Activated naive CD4-positive, alpha-beta T cell treated with Interleukin-2 at 50 U/mL for 16 hours (primary cell): ENCODE measurements around the gene HTR1B.

Experiments
- DNase-seq: peaks from one replicate; pipeline ENCODE4 v3.0.0-alpha.2; 2020

HTR1B gene

GRCh38 chr6:77455271-77455670 lies 8.0 kb downstream of the HTR1B start:
- DNase-seq, result no peak

GRCh38 chr6:77454386-77454785 lies 8.9 kb downstream of the HTR1B start:
- no peak for DNase-seq

DNA sequence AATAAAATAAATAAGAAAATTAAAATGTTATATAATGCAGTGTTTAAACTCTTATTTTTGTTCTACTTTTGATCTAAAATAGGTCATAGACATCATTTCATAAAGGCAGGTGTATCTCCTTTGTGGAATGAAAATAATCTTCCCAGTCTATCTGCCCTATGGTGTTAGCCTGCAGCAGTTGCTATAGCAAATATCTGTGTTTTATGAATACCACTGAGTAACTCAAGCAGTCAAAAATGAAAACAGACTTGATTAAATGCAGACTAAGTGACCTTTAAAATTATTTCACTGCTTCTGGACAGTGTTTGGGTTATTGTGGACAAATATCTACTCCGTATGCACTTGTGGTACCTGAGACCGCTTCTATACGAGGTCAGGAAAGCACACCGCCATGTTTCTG lies 11.8 kb downstream of the HTR1B start:
- DNase-seq, result no peak

DNA sequence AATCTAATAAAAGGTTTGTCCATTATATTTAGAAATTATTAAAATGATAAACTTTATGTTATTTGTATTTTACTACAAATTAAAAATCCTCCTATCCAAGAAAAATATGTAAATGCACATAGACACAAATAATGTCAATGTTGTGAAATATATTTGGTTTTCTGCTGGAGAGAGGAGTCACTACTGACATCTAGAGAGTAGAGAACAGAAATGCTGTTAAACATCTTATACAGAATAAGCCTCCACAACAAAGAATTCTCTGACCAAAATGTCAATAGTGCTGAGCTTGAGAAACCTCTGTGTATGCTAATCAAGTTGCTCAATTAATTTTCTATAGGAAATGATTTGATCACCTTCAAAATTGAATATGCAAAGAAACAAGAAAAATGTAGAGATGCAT lies 12.4 kb downstream of the HTR1B start:
- no peak for DNase-seq

- no peak for DNase-seq
Observed at GRCh38 chr6:77448546-77448945, 14.7 kb downstream of the HTR1B start.

GRCh38 chr6:77447254-77447653 lies 16.0 kb downstream of the HTR1B start:
- DNase-seq, result no peak

DNA sequence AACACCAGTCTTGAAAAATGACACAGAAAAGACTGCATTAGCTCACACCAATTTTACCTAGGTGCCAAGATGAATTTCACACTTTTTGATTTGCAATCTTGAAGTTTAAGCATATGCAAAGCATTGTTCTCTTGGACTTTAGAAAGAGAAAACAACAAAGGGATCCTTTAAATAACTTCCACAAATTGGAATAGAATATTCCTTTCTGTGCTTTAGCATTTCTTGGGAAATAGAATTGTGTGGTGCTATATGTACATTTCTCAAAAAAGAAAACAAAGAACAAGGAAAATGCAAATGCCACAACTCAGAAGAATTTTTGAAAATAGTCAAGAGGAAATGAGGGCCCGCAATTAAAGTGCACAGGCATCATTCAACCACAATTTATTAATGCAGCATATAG lies 17.0 kb downstream of the HTR1B start:
- DNase-seq, result no peak

DNA sequence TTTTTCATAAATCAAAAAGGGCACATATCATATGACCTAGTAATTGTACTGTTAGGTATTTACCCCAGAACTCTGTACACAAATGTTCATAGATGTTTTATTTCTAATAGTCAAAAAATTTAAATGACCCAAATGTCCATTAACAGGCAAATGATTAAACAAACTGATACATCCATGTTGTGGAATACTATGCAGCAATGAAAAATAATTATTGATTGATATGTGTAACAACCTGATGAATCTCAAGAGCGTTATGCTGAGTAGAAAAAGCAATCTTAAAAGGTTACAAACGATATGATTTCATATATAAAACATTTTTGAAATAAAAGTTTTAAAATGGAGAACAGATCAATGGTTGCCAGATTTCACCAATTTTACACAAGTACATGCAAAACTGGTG lies 18.1 kb downstream of the HTR1B start:
- DNase-seq, result no peak

DNA sequence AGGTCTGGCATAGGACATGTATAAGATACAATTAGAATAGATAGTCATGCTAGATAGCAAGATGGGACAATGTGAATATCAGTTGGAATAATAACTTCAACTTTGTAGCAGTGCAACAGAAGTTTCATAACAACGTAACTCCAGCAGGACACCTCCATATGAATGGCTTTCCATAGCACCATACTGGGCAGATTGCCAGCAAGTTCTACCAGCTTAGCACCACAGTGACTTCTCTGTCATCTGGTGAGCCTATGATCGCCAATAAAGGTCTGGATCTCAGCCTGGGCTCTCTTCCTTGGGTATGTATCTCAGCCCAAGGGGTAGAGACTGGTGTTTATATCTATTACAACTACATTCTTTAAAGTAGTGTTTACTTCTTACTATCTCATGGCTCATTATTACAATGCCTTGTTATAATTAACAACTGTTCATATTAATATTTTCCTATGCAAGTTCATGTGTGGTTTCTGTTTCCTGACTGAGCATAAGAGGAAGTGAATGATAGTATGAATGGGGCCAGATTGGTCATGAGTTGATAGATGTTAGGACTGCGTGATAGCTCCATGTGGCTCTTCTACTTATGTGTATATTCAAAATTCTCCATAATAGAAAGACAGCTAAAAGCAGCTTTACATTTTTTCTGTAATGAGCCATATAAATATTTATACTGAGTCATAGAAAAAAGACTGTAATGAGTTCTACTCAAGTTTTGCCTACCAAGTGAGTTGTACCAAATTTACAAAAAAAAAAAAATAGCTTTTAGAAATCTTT lies 22.9 kb downstream of the HTR1B start:
- no peak for DNase-seq

DNA sequence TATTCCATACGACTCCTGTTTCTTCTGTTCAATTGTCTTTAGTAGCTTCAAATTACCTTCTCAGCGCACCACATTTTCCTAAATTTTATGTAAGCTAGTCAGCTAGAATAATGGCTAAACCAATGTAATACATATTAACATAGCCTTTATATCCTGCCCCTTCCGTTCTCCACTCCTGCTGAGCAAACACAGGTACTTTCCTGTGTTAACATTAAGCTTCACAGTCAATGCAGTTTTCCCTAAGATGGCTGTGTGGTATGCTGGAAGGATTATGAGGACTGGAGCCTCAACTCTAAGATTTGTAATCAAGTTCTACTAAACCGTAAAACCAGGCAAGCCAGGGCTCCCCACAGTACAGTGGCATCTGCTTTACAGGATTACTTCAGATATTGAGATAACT lies 29.4 kb downstream of the HTR1B start:
- DNase-seq, result no peak

GRCh38 chr6:77430504-77430903 lies 32.8 kb downstream of the HTR1B start:
- DNase-seq, result no peak

- DNase-seq, result no peak
Observed at GRCh38 chr6:77425671-77426070, 37.6 kb downstream of the HTR1B start.

DNA sequence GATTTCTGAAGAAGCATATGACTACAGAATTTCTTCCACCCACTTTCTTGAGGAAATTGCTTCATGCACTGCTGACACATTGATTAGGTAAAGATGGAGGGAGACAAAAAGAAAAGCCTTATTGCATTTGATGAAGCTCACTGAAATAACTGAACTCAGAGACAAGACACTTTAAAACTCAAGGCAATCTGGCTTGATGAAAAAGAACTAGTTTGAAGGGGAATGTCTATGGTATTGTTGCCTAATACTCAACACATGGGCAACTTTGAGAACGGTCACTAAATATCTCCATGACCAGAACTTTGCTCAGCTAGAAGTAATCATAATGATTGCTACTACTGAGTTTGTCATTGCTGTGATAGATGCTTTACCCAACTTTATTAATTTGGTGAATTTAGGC lies 38.1 kb downstream of the HTR1B start:
- no peak for DNase-seq

DNA sequence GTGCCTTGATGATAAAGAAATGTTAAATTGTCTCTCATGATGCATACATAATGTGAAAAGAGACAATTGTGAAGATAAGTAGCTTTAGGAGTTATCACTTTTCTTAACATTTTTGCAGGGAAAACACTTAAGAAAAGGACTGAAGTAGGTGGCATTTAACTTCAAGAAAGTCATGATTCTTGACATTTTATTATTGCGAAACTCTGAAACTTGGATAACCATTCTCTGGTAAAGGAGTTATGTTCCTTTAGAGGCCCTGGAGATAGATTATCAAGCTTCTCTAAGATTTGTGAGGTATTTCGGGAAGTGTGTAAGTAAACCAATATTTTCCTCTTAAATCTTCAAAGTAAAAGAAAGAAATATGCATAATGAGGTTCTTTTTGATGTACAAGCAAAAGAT lies 38.5 kb downstream of the HTR1B start:
- no peak for DNase-seq

DNA sequence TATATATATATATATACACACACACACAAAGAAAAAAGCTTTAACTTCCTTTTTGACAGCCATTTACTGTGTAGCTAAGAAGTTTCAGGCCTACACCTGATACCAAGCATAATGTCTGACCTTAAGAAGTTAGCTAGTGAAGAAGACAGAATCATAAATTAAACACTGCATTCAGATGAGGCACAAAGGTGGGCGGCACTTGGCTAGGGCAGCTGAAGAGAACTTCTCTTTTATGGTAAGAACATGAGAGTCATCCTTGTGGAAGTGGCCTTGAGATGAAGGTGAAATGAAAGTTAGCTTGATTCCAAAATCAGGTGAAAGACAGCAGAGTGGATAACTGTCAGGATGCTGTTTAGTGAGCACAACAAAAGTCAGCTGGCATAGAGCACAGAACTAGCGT lies 46.5 kb downstream of the HTR1B start:
- DNase-seq, result no peak

DNA sequence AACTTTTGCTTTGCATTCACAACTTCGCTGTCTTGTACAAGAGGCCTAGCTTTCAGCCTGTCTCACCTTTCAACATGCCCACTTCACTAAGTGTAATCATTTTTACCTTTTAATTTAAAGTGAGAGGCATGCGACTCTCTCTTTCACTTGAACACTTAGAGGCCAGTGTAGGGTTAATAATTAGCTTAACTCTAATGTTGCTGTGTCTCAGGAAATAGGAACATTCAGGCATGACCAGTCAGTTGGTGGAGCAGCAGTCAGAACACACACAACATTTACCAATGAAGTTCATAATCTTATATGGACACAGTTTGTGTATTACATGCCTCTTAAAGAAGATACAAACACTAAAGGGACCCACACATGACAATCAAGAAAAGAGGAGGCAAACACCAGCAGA lies 47.6 kb downstream of the HTR1B start:
- no peak for DNase-seq
